GM12878 (cell line): ENCODE measurements around the gene RCOR1. TPM values are rescaled to one million over a fixed set of nuclear protein-coding genes. Genes with fewer than 3 reads are reported as not detected.

ENCODE experiments used
- ATAC-seq: fragments of 200-7000 bp; cut with Tn5 transposase; 3 replicates; pipeline ENCODE4 v1.9.1; 2020; ENCODE audit warnings: mild to moderate bottlenecking, moderate library complexity
- BruUV-seq: library from RNA; stranded (reverse); fragments of 400-500 nt; replicated peaks from 2 replicates; lab custom pipeline; 2021; lab: Mats Ljungman, UMichigan
- CTCF ChIA-PET: fragments of 300-600 bp; sonication (Branson Sonifier 250); formaldehyde crosslinking; extraction: SDS; loops from one replicate; lab custom pipeline; 2021; ENCODE audit warnings: inconsistent platforms; lab: Yijun Ruan, JAX
- POLR2A ChIA-PET: fragments of 350-600 bp; formaldehyde crosslinking; extraction: SDS; loops from one replicate; lab custom pipeline; 2021; ENCODE audit warnings: inconsistent platforms; lab: Charles Lee
- RAD21 ChIA-PET: fragments of 300-600 bp; sonication (Branson Sonifier 250); formaldehyde crosslinking; loops from one replicate; lab custom pipeline; 2023; ENCODE audit warnings: antibody characterized with exemption; ENCODE audit not compliant: unreplicated experiment; lab: Charles Lee
- SMC1A ChIA-PET: fragments of 300-600 bp; sonication (Branson Sonifier 250); formaldehyde crosslinking; loops from one replicate; lab custom pipeline; 2023; ENCODE audit not compliant: unreplicated experiment, uncharacterized antibody; lab: Charles Lee
- DNase-seq: peaks from one replicate; pipeline ENCODE4 v3.0.0-alpha.2; 2011; ENCODE audit warnings: low read depth, low spot score
- FAIRE-seq: peaks from 3 replicates; lab custom pipeline; 2011; peaks lifted over from hg19 to GRCh38; lab: Jason Lieb, UNC
- H2AFZ ChIP-seq: 2 replicates; pipeline ENCODE4 v1.6.0; 2011; ENCODE audit warnings: low read depth, low read length, control low read depth; ENCODE audit not compliant: control insufficient read depth
- H3K27ac ChIP-seq: 2 replicates; pipeline ENCODE4 v1.5.1; 2011; ENCODE audit warnings: control low read depth; ENCODE audit not compliant: control insufficient read depth, insufficient read depth
- H3K27me3 ChIP-seq, 2 experiments: replicated peaks in 1 of 2; 2 replicates each; pipeline versions ENCODE4 v1.6.0 to v1.6.1; 2011; ENCODE audit warnings: low read length in 1 of 2; ENCODE audit not compliant: control insufficient read depth in 2 of 2, insufficient read depth in 2 of 2
- H3K36me3 ChIP-seq, 2 experiments: 2 replicates each; pipeline ENCODE4 v1.5.1; 2011; ENCODE audit warnings: low read length in 1 of 2; ENCODE audit not compliant: control insufficient read depth in 2 of 2, insufficient read depth in 2 of 2
- H3K4me1 ChIP-seq: 2 replicates; pipeline ENCODE4 v1.6.1; 2011; ENCODE audit warnings: mild to moderate bottlenecking, low read length, moderate library complexity, mixed read lengths; ENCODE audit not compliant: control insufficient read depth, insufficient read depth
- H3K4me2 ChIP-seq: 2 replicates; pipeline ENCODE4 v1.6.0; 2011; ENCODE audit warnings: control low read depth; ENCODE audit not compliant: control insufficient read depth, insufficient read depth
- H3K4me3 ChIP-seq: fragments of 200-600 bp; sonication (generic); 2 replicates; pipeline ENCODE4 v1.5.1; 2016
- H3K79me2 ChIP-seq: 2 replicates; pipeline ENCODE4 v1.6.0; 2011; ENCODE audit warnings: low read length; ENCODE audit not compliant: control insufficient read depth, insufficient read depth
- H3K9ac ChIP-seq: 2 replicates; pipeline ENCODE4 v1.8.0; 2011; ENCODE audit warnings: low read length, control low read depth, mixed read lengths; ENCODE audit not compliant: control insufficient read depth, insufficient read depth
- H3K9me3 ChIP-seq: replicated peaks from 3 replicates; pipeline ENCODE4 v1.5.1; 2011; ENCODE audit warnings: mild to moderate bottlenecking, low read length; ENCODE audit not compliant: control insufficient read depth, insufficient read depth
- H4K20me1 ChIP-seq: 2 replicates; pipeline ENCODE4 v1.6.0; 2011; ENCODE audit not compliant: control insufficient read depth, insufficient read depth
- BHLHE40 ChIP-seq, 2 experiments: fragments of 450-650 bp in 1 of 2; IDR thresholded peaks; 2 replicates each; pipeline ENCODE4 v1.6.1; 2011 to 2017; ENCODE audit warnings: low read depth in 2 of 2, borderline replicate concordance in 1 of 2, improper control_type of control experiment in 1 of 2, low read length in 1 of 2, mild to moderate bottlenecking in 1 of 2
- CHD2 ChIP-seq: IDR thresholded peaks from 2 replicates; pipeline ENCODE4 v1.6.1; 2011; ENCODE audit warnings: low read depth, low read length, improper control_type of control experiment, borderline replicate concordance
- CREM ChIP-seq: IDR thresholded peaks from 2 replicates; pipeline ENCODE4 v1.6.1; 2014; ENCODE audit warnings: antibody characterized with exemption, low read depth
- ESRRA ChIP-seq: IDR thresholded peaks from 2 replicates; pipeline ENCODE4 v1.6.1; 2012; ENCODE audit warnings: mild to moderate bottlenecking, low read length, improper control_type of control experiment
- FOS ChIP-seq: IDR thresholded peaks from 3 replicates; pipeline ENCODE4 v1.6.1; 2011; ENCODE audit warnings: borderline replicate concordance; ENCODE audit not compliant: insufficient read length; ENCODE audit errors: extremely low read depth
- HDAC6 ChIP-seq: fragments of 200-600 bp; sonication (generic); IDR thresholded peaks from one replicate; pipeline ENCODE4 v1.8.0; 2017; ENCODE audit warnings: antibody characterized with exemption; ENCODE audit not compliant: unreplicated experiment
- IKZF2 ChIP-seq, 2 experiments: fragments of 450-650 bp; IDR thresholded peaks; 2 replicates each; pipeline ENCODE4 v1.6.1; 2017; ENCODE audit warnings: mild to moderate bottlenecking in 2 of 2, moderate library complexity in 2 of 2
- IRF4 ChIP-seq: IDR thresholded peaks from 2 replicates; pipeline ENCODE4 v1.6.1; 2011; ENCODE audit warnings: low read depth, low read length
- MTA3 ChIP-seq: IDR thresholded peaks from 2 replicates; pipeline ENCODE4 v1.6.1; 2012; ENCODE audit warnings: low read length, inconsistent platforms, borderline replicate concordance
- NFXL1 ChIP-seq: fragments of 450-650 bp; IDR thresholded peaks from 2 replicates; pipeline ENCODE4 v1.6.1; 2017; ENCODE audit warnings: antibody characterized with exemption, mild to moderate bottlenecking, borderline replicate concordance
- NR2C2 ChIP-seq: IDR thresholded peaks from 2 replicates; pipeline ENCODE4 v1.6.1; 2011; ENCODE audit warnings: borderline replicate concordance, low read depth; ENCODE audit not compliant: control insufficient read depth, insufficient read length
- NRF1 ChIP-seq: conservative IDR thresholded peaks from 2 replicates; pipeline ENCODE4 v1.6.1; 2011; ENCODE audit warnings: mild to moderate bottlenecking, low read depth, low read length, improper control_type of control experiment
- POLR2AphosphoS2 ChIP-seq: IDR thresholded peaks from 2 replicates; pipeline ENCODE4 v1.6.1; 2011; ENCODE audit warnings: low read depth, mild to moderate bottlenecking, low read length, improper control_type of control experiment, moderate library complexity
- TARDBP ChIP-seq: IDR thresholded peaks from 2 replicates; pipeline ENCODE4 v1.6.1; 2016; ENCODE audit warnings: borderline replicate concordance
- ZNF207 ChIP-seq: fragments of 450-650 bp; IDR thresholded peaks from 2 replicates; pipeline ENCODE4 v1.6.1; 2014; ENCODE audit warnings: antibody characterized with exemption, mild to moderate bottlenecking, borderline replicate concordance
- ZNF274 ChIP-seq: IDR thresholded peaks from one replicate; pipeline ENCODE4 v1.8.0; 2011; ENCODE audit not compliant: insufficient read length, insufficient read depth
- WGBS: methylation state at CpG from one replicate; pipeline ENCODE4 v1.1.6; 2016; ENCODE audit warnings: low lambda C conversion rate; ENCODE audit not compliant: insufficient replicate concordance, insufficient coverage; ENCODE audit errors: missing lambda C conversion rate; 5-methylcytosine and 5-hydroxymethylcytosine counted together
- in situ Hi-C: fragments of 300-500 bp; cut with MboI; formaldehyde crosslinking; loops from 9 replicates; pipeline ENCODE4 v1.14.3; 2018; ENCODE audit warnings: mixed read lengths
- intact Hi-C: fragments of 100-400 bp; cut with micrococcal nuclease; formaldehyde crosslinking; loops from one replicate; pipeline ENCODE4 v1.14.2; 2022; ENCODE audit not compliant: unreplicated experiment
- polyA plus RNA-seq, 11 experiments: library from polyadenylated mRNA; depleted of rRNA in 4 of 11; unstranded in 6 of 11; stranded (reverse) in 5 of 11; fragments of >200 nt; fragmentation: Nextera tagmentation in 4 of 11; fragmentation: Illumina TruSeq in 1 of 11; extraction: Ambion mirVana in 4 of 11; extraction: Trizol in 1 of 11; gene quantifications; 1 replicate in 1 of 11; 2 replicates in 10 of 11; pipeline versions ENCODE4 v1.2.1 to v1.2.3, GENCODE V29; 2011 to 2016; ENCODE audit warnings: inconsistent platforms in 2 of 11, missing spikeins in 2 of 11, low read depth in 1 of 11
- total RNA-seq, 4 experiments: library from RNA; depleted of rRNA in 3 of 4; stranded (reverse); fragments of >200 nt in 3 of 4; fragmentation: Illumina TruSeq in 1 of 4; extraction: Trizol in 1 of 4; gene quantifications; 2 replicates each; pipeline versions ENCODE4 v1.2.1 to v1.2.3, GENCODE V29; 2013 to 2021
- TF ChIP-seq, protein P1 (sequence below): fragments of 450-650 bp; IDR thresholded peaks from 2 replicates; pipeline ENCODE4 v1.6.1; 2018; ENCODE audit warnings: mild to moderate bottlenecking, low read depth, moderate library complexity; ENCODE audit not compliant: partially characterized antibody
- TF ChIP-seq, protein P2 (sequence below): fragments of 450-650 bp; IDR thresholded peaks from 2 replicates; pipeline ENCODE4 v1.6.1; 2016; ENCODE audit warnings: mild to moderate bottlenecking

RCOR1 gene
- total and polyA plus RNA-seq, 10 of the 15 experiments (the other 5 are each of a cell fraction or from before 2014, with no cell fraction given) = 1.6 to 12.2 (median 4.4) TPM

DNA sequence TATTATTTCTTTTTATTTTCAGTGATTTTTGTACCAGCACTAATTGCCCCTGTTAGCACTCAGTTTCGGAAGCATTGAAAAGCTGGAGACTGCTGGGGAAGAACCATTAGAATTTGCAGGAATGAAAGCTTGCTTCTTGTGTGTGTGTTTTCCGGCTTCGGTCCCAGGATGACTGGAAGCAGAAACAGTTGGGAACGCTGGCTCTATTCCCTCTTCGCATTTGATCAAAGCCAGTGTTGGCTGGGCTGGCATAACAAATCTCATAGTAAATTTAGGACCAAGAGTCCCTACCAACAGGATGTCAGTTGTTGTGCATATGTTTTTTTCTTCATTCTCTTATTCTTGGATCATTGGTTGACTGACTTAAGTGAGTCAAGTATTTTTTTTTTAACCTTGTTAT lies 131.2 kb downstream of the RCOR1 start:
- Histone ChIP-seq H3K4me1 (no peaks in the 10 kb centered on the region; the same call in 1 of the 2 replicates), H2AFZ (no peak overlapping the region), H3K4me3 (no peak overlapping the region), H3K9me3 (no peaks in the 10 kb centered on the region), H3K36me3 (peaks cover 13 to 54% of the 10 kb centered on the region in 2 experiments), H3K27ac (no peak overlapping the region), H3K27me3 (no peaks in the 10 kb centered on the region), H4K20me1 (no peaks in the 10 kb centered on the region), H3K4me2 (no peak overlapping the region), H3K9ac (no peak overlapping the region), H3K79me2 (no peaks in the 10 kb centered on the region)
- RAD21 ChIA-PET = no interaction called here
- SMC1A ChIA-PET = no interaction called here
- in situ Hi-C loops = no loop called here
- intact Hi-C loops = no loop called here
- TF ChIP-seq HDAC6 = no peak
- no peak for TF ChIP-seq ESRRA
- no peak for TF ChIP-seq BHLHE40 (IDR thresholded peaks at IDR 0.05; ENCODE audit: borderline replicate concordance in 1 of 2, low read depth in 2 of 2, low read length in 1 of 2)
- no peak for TF ChIP-seq NRF1
- no peak for TF ChIP-seq IKZF2 (IDR thresholded peaks at IDR 0.05)
- TF ChIP-seq, protein P1, sequence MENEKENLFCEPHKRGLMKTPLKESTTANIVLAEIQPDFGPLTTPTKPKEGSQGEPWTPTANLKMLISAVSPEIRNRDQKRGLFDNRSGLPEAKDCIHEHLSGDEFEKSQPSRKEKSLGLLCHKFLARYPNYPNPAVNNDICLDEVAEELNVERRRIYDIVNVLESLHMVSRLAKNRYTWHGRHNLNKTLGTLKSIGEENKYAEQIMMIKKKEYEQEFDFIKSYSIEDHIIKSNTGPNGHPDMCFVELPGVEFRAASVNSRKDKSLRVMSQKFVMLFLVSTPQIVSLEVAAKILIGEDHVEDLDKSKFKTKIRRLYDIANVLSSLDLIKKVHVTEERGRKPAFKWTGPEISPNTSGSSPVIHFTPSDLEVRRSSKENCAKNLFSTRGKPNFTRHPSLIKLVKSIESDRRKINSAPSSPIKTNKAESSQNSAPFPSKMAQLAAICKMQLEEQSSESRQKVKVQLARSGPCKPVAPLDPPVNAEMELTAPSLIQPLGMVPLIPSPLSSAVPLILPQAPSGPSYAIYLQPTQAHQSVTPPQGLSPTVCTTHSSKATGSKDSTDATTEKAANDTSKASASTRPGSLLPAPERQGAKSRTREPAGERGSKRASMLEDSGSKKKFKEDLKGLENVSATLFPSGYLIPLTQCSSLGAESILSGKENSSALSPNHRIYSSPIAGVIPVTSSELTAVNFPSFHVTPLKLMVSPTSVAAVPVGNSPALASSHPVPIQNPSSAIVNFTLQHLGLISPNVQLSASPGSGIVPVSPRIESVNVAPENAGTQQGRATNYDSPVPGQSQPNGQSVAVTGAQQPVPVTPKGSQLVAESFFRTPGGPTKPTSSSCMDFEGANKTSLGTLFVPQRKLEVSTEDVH = no peak
- no peak for TF ChIP-seq NFXL1
- no peak for TF ChIP-seq CHD2
- TF ChIP-seq TARDBP = no peak
- no peak for TF ChIP-seq NR2C2
- no peak for TF ChIP-seq MTA3
- TF ChIP-seq ZNF274 = no peak
- TF ChIP-seq POLR2AphosphoS2 = no peak
- TF ChIP-seq CREM = no peak
- TF ChIP-seq, protein P2, sequence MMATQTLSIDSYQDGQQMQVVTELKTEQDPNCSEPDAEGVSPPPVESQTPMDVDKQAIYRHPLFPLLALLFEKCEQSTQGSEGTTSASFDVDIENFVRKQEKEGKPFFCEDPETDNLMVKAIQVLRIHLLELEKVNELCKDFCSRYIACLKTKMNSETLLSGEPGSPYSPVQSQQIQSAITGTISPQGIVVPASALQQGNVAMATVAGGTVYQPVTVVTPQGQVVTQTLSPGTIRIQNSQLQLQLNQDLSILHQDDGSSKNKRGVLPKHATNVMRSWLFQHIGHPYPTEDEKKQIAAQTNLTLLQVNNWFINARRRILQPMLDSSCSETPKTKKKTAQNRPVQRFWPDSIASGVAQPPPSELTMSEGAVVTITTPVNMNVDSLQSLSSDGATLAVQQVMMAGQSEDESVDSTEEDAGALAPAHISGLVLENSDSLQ = no peak
- TF ChIP-seq IRF4 = no peak
- TF ChIP-seq ZNF207 = no peak
- TF ChIP-seq FOS = no peak
- no peak for DNase-seq
- ATAC-seq = no peak
- CTCF ChIA-PET = interaction anchor here (1.2 kb wide), 1 partner anchor 30 kb away, joined by 7 read pairs; no protein-coding TSS in a partner anchor
- BruUV-seq = no TSS peak
- no peak for FAIRE-seq
- 98% methylated on average over 5 of the region's 5 CpGs for WGBS
- POLR2A ChIA-PET = interaction anchor here (0.6 kb wide), 1 partner anchor 133 kb away, joined by 7 read pairs; no protein-coding TSS in a partner anchor
